Measurements from ENCODE around the gene DAAM1. TPM values are rescaled to one million over a fixed set of nuclear protein-coding genes. Genes with fewer than 3 reads are reported as not detected.
A peak's percentile ranks its signal among the peaks of the same experiment; 100 is the strongest.

Gene DAAM1
- total RNA-seq, 1 donor: 19.5 TPM

DNA sequence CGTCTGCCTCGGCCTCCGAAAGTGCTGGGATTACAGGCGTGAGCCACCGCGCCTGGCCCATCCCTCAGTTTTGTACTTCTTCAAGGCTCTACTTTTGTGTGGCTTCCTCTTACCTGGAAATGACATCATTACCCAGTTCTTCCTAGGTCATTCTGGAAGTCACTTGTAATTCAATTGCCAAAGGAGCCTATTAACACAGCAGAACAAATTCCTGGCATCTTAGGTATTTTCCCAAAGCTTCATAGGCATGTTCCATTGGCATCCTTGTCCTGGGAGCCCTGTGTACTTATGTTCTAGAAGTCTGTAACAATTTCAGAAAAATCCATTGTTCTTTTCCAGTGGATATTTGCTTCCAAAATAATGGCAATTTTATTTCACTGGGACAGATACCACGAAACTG is 60.6 kb downstream of the DAAM1 start:
- no peaks in the 10 kb centered on the region for H3K36me3 ChIP-seq (ENCODE audit: insufficient read depth, low read length)
- peaks cover 25% of the 10 kb centered on the region for H3K4me1 ChIP-seq (ENCODE audit: insufficient read depth, low read length)
- H3K79me2 ChIP-seq (ENCODE audit: insufficient read depth, low read length): peaks cover 25% of the 10 kb centered on the region
- no peak for TF ChIP-seq CTCF (IDR thresholded peaks at IDR 0.05; ENCODE audit: extremely low read depth, low read depth, low read length)
- no peaks in the 10 kb centered on the region for H3K27me3 ChIP-seq (ENCODE audit: insufficient read depth, low read length)
- no peak for DNase-seq (ENCODE audit: insufficient read length, low spot score, missing footprints)
- no peak overlapping the region for H3K4me2 ChIP-seq (ENCODE audit: insufficient read depth, low read length)
- no peaks in the 10 kb centered on the region for H3K9me3 ChIP-seq (ENCODE audit: low read depth, low read length)
- H2AFZ ChIP-seq (ENCODE audit: low read length): no peak overlapping the region
- H3K4me3 ChIP-seq (ENCODE audit: insufficient read depth, low read length): no peak overlapping the region
- H4K20me1 ChIP-seq (ENCODE audit: insufficient read depth, low read length): peaks cover 4% of the 10 kb centered on the region
- no peak overlapping the region for H3K27ac ChIP-seq (ENCODE audit: low read depth, low read length)

GRCh38 chr14:59251811-59252771 is 63.6 kb downstream of the DAAM1 start:
- Histone ChIP-seq H4K20me1 (ENCODE audit: insufficient read depth, low read length) (peaks cover 4% of the 10 kb centered on the region), H3K9me3 (ENCODE audit: low read depth, low read length) (no peaks in the 10 kb centered on the region), H3K79me2 (ENCODE audit: insufficient read depth, low read length) (peaks cover 24% of the 10 kb centered on the region), H3K4me3 (ENCODE audit: insufficient read depth, low read length) (no peak overlapping the region), H3K27me3 (ENCODE audit: insufficient read depth, low read length) (no peaks in the 10 kb centered on the region), H3K4me2 (ENCODE audit: insufficient read depth, low read length) (peak overlapping the region; percentile 50), H3K4me1 (ENCODE audit: insufficient read depth, low read length) (peaks cover 40% of the 10 kb centered on the region), H3K36me3 (ENCODE audit: insufficient read depth, low read length) (no peaks in the 10 kb centered on the region), H2AFZ (ENCODE audit: low read length) (no peak overlapping the region), H3K27ac (ENCODE audit: low read depth, low read length) (peak overlapping the region; percentile 79)
- no peak for TF ChIP-seq CTCF (IDR thresholded peaks at IDR 0.05; ENCODE audit: extremely low read depth, low read depth, low read length)
- DNase-seq (ENCODE audit: insufficient read length, low spot score, missing footprints): peak; percentile 88

- H2AFZ ChIP-seq (ENCODE audit: low read length): no peak overlapping the region
- TF ChIP-seq CTCF (IDR thresholded peaks at IDR 0.05; ENCODE audit: extremely low read depth, low read depth, low read length): no peak
- peak overlapping the region; percentile 50 for H3K4me2 ChIP-seq (ENCODE audit: insufficient read depth, low read length)
These were observed 64.5 kb downstream of the DAAM1 start for GRCh38 chr14:59252772-59253500.

GRCh38 chr14:59253527-59253926 is 65.1 kb downstream of the DAAM1 start:
- no peaks in the 10 kb centered on the region for H3K27me3 ChIP-seq (ENCODE audit: insufficient read depth, low read length)
- no peak overlapping the region for H3K4me2 ChIP-seq (ENCODE audit: insufficient read depth, low read length)
- H3K79me2 ChIP-seq (ENCODE audit: insufficient read depth, low read length): peaks cover 31% of the 10 kb centered on the region
- no peak overlapping the region for H2AFZ ChIP-seq (ENCODE audit: low read length)
- no peaks in the 10 kb centered on the region for H3K9me3 ChIP-seq (ENCODE audit: low read depth, low read length)
- peak overlapping the region; percentile 79 for H3K27ac ChIP-seq (ENCODE audit: low read depth, low read length)
- H3K4me1 ChIP-seq (ENCODE audit: insufficient read depth, low read length): peaks cover 40% of the 10 kb centered on the region
- no peak for DNase-seq (ENCODE audit: insufficient read length, low spot score, missing footprints)
- H4K20me1 ChIP-seq (ENCODE audit: insufficient read depth, low read length): peaks cover 4% of the 10 kb centered on the region
- TF ChIP-seq CTCF (IDR thresholded peaks at IDR 0.05; ENCODE audit: extremely low read depth, low read depth, low read length): no peak
- H3K4me3 ChIP-seq (ENCODE audit: insufficient read depth, low read length): no peak overlapping the region
- no peaks in the 10 kb centered on the region for H3K36me3 ChIP-seq (ENCODE audit: insufficient read depth, low read length)

More at GRCh38 chr14:59252772-59253500, 64.5 kb downstream of the DAAM1 start:
- H3K9me3 ChIP-seq (ENCODE audit: low read depth, low read length): no peaks in the 10 kb centered on the region
- peak overlapping the region; percentile 79 for H3K27ac ChIP-seq (ENCODE audit: low read depth, low read length)
- H3K4me1 ChIP-seq (ENCODE audit: insufficient read depth, low read length): peaks cover 40% of the 10 kb centered on the region
- H3K27me3 ChIP-seq (ENCODE audit: insufficient read depth, low read length): no peaks in the 10 kb centered on the region
- H3K79me2 ChIP-seq (ENCODE audit: insufficient read depth, low read length): peaks cover 29% of the 10 kb centered on the region
- no peak overlapping the region for H3K4me3 ChIP-seq (ENCODE audit: insufficient read depth, low read length)
- peaks cover 4% of the 10 kb centered on the region for H4K20me1 ChIP-seq (ENCODE audit: insufficient read depth, low read length)
- DNase-seq (ENCODE audit: insufficient read length, low spot score, missing footprints): no peak
- H3K36me3 ChIP-seq (ENCODE audit: insufficient read depth, low read length): no peaks in the 10 kb centered on the region

All from osteoblast (primary cell).